HG03354 (cell line): Measurements from ENCODE around the gene FAM180B.
"Not testable (repeated sequence)": the region's sequence is repeated elsewhere in the genome, so short reads cannot be mapped to it uniquely, and the experiment has no call there.

Experiments used
- ATAC-seq: cut with Tn5 transposase; IDR thresholded peaks from one replicate; pipeline ENCODE4 v1.9.1; 2021; ENCODE audit warnings: mild to moderate bottlenecking; ENCODE audit not compliant: unreplicated experiment, poor library complexity, severe bottlenecking

The FAM180B gene

DNA sequence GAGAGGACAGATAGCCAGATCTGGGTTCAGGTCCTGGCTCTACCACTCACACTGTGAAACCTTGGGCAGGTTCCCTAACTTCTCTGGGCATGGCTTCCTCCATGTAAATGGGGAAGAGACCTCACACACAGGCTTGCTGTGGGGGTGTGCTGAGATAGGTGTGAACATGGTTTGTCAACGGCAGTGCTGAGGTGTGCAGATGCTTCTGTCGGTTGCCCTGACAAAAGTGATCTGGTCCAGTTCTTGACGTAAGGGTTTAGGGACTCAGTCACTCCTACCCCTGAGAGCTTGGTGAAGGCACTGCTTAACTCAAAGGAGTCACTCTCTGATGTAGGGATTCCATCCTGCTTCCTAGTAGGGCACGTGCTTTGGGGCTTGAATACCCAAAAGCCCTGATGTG, 5.8 kb downstream of the FAM180B start:
- no peak for ATAC-seq

DNA sequence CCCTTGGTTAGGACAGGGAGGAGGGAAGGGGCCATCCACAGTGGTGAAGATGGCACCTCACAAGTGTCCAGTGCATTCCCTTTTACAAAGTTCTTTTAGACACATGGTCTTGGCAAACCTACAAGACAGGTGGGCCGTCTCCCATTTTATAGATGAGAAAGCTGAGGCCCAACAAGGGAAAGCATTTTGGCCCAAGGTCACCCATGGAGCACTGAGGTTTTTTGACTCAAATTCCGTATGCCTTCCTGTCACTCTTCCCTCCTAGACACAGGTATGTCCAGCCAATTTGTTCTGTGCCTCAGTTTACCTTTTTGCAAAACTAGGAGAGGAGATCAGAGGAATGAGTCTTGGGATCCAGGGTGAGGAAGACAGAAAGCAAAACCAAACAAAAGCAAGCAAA, 6.5 kb downstream of the FAM180B start:
- ATAC-seq: no peak

DNA sequence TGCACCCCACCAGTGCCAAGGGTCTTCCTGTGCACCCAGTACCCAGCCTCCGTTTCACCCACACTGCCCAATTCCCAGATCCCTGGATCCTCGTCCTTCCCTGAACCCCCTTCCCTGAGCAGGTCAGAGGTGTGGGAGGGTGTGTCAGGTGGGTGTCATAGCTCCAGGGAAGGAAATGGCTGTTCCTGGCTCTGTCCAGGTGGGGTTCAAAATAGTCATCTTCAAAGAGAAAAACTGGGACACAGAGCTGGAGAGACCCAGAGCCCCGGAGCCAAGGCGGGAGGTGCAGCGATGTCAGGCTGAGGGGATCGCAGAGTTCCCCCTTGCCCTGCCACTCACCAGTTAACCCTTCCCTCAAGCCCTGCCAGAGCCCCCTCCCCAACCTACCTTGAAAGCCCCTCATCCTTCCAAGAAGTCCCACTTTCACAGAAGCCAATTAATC, 7.0 kb downstream of the FAM180B start:
- no peak for ATAC-seq

DNA sequence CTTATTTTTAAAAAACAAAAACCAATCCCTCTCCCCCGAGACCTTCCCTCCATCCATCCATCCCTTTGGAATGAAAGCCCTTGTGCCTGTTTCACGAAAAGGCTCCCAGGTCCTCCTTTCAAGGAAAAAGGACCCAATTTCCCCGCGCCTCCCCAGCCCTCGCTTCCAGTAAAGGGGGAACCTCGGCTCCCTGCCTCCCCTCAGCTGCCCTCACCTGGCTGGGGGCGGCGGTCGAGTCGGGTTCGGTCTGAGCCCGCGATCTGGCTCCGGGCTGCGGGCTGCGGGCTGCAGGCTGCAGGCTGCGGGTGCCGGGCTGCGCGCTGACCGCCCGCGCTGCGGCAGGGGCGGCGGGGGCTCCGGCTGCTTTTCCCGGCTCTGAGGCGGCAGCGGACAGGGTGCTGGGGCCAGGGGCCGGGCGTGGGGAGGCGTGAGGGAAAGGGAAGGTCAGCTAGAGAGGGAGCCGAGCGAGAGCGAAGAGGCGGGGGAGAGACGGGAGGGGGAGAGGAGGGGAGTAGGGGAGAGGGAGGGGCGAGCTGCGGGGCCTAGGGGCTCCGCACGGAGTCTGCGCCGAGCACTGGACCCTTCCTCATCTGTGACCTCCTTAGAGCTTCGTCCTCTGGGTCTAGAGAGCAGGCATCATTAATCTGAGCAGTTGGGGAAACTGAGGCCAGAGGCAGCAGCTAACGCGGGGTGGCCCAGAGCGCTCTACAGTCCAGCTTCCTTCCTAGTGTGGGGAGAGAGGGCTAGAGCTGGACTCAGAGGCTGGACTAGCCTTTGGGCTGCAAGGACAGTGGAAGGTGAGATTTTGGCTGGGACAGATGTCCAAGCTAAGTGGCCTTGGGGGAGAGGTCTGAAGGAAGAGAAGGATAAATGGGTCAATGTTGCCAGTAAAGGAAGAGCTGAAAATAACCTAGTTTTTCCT, 7.7 kb downstream of the FAM180B start, which contains the start of gene C1QTNF4:
TSS of gene C1QTNF4 (minus strand) at position 478 of the 922 bp plus-strand sequence. CDS start 3,601 bp downstream, outside the sequence.
- no peak for ATAC-seq

DNA sequence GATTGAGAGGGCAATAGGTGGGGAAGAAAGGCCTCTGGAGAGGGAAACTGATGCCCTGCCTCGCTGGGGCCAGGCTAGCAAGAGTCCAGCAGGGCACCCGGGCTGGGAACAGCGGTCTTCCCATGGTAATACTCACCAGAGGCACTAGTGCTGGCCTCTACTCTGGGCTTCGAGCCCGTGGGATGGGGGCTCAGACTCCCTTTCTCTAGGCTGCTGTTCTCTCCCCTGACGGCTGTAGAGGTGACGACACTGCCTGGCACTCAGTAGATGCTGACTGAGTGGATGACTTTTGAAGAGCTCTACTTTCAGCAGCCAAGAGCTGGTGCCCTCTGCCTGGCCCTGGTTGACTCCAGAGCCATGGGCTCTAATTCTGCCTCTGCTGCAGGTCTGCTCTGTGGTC, 8.6 kb downstream of the FAM180B start:
- ATAC-seq: no peak

DNA sequence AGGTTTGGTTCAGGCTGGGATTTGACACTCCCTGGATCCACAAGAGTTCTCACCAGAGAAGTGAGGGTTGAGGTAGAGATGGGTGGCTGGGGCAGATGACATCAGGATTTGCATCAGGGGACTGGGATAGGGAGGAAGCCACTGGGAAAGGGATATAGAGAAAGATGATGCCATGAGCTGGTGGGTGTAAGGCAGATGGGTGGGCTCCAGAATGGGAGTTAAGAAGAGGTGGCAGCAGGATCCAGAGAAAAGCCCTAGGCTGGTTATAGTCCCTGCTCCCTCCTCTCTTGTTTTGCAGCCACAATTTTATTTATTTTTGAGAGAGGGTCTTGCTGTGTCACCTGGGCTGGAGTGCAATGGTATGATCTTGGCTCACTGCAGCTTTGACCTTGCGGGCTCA, 9.5 kb downstream of the FAM180B start:
- ATAC-seq: no peak

DNA sequence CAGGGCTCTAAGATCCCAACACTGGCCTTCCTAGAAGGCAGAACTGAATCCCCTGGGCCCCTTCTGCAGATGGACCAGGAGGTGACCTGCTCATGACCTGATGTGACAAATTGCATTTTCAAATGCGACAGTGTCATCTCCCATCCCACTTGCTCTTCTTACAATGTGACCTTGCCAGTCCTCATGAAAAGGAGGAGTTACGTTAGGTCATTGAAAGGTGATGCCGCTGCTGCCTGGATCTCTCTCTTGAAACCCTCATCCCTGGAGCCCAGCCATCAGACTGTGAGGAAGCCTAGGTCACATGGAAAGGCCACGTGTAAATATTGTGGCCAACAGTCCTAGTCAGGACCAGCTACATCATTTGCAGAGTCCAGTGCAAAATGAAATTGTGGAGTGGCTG, 13.4 kb downstream of the FAM180B start:
- ATAC-seq: no peak

DNA sequence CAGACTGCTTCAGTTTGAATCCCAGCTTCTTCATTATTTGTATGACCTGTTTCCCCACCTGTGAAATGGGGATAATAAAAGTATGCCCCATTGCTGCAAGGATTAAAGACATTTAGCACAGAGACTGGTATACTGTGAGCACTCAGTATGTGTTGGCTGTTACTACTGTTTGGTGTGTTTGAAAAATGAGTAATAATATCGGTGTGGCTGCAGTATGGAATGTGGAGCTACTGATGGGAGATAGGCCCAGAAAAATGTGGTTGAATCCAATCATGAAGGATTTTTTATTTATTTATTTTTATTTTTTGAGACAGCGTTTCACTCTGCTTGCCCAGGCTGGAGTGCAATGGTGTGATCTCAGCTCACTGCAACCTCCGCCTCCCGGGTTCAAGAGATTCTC, 16.8 kb downstream of the FAM180B start:
- ATAC-seq: no peak

DNA sequence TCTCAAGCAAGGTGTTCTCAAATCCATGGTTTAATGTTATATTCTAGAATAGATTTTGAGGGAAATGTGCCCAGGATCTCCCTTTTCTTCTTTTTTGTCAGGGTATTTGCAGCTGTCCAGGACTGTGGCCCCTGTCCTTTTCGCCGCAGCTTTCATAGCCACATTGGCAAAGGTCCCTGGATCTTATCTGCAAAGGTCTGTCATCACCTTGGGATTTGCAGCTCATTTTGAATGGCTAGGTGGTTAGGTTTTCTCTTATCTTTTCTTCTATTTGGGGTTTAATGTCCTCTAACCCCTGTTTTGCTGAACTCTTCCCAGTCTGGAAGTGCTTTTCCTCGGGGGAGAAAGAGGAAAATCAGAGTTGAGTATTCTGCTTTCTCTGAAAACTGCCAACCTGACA, 19.4 kb downstream of the FAM180B start:
- ATAC-seq: no peak

DNA sequence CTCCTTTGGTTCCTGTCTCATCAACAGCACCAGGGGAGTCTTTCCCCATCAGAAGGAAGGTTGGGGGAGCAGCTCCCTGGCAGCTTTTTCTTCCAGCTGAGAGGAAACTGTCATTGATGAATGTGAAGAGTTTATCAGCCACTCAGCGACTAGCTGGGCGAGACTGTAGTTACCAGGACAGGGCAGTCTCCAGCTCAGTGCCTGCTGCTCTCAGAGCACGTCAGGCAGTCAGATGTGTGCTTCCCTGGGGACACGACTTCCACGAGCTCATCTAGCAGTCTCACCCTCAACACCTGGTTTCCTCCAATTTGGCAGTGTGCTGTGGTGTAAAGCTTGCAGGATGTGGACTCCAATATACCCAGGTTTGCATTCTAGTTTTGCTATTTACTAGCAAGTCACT, 20.3 kb downstream of the FAM180B start:
- ATAC-seq: no peak

DNA sequence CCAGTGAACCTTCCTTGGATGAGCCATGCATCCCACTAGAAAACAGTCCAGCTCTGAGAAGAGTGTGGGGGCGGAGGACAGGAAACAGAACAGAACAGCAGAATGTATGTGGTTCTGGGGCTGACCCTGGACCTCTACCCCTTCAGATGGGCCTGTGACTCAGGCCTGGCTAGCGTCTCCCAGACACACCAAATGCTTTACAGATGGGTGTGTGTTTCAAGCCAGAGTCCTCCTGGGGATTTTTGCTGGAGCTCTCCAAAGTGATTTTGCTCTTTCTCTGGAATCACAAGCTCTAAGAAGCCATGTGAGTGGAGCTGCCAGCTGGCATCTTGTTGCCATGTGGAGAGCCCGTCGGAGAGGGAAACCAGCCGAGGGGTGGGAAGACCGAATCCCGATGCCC, 20.9 kb downstream of the FAM180B start:
- no peak for ATAC-seq

DNA sequence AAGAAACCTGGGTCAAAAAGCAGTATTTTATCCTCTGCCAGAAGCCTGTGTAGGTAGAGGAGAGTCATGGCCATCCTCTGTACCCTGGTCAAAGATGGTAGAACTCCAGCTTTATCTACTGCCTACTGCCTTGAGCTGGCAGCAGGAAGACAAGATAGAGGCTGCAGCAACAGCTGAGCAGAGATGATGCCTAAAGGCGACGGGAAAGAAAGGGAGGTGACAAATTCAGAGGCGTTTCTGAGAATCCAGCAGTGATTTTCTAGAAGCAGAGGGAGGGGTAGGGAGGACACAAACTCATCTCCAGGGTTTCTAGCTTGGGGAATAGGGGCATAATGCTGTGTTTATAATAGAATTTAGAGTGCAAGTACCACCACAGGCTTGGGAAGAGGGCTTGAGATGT, 23.2 kb downstream of the FAM180B start:
- ATAC-seq: no peak

DNA sequence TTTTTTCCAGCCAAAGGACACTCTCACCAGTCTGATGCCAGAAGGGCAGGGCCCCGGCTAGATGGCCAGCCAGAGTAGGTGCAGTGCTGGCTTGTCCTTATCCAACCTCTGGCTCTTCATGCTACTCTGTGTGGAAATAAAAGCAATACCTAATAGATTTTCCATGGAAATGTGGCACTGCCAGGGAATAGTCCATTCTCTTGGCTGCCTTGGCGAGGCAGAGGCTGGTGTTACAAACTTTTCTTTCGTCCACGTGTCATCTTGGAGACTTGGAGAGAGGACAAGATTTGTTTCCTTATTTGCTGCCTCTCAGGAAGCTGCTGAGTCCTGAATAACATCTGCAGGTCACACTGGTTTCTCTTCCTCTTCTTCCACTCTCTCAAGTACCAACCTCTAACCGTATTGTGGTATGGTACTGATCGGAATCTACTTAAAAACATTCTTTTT, 24.9 kb downstream of the FAM180B start:
- peak; percentile 75 for ATAC-seq

DNA sequence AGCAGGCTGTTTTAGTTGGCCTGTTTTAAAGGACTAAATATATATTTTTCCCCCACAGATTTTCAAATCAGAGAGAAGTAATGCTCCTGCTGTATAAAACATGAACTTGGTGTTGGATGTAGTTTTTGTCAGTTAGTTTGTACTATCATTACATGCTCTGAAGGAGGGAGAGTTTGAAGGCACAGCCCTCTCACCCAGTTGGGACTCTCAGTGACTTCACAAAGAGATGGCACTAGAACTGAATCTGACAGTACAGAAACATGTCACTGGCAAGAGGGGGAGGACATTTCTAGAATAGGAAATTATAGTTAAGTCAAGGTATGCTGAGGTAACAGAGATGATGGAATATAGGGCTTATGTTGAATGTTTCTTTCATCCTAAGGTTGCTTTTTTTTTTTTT, 28.8 kb downstream of the FAM180B start:
- ATAC-seq: no peak

DNA sequence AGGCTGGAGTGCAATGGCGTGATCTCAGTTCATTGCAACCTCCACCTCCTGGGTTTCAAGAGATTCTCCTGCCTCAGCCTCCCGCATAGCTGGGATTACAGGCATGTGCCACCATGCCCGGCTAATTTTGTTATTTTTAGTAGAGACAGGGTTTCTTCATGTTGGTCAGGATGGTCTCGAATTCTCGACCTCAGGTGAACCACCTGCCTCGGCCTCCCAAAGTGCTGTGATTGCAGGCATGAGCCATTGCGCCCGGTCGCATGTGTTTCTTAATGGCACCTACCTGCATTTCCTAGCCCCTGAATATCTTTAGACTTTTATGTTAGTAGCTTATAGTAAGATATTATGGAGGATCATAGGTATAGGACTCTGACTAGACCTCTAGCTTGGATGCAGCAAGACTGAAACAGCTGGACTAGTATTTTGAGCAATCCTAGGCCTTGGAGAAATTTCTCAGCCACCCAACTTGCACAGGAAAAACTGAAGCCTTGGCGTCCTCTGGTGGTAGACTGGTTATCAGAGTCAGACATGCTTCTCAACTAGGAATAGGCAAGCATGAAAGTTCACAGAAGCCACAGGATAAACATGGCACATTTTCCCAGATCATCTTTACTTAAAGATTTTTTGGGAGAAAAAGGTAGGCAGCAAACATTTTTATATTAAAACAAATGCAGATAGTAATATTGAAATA, 30.4 kb downstream of the FAM180B start:
- ATAC-seq: no peak

DNA sequence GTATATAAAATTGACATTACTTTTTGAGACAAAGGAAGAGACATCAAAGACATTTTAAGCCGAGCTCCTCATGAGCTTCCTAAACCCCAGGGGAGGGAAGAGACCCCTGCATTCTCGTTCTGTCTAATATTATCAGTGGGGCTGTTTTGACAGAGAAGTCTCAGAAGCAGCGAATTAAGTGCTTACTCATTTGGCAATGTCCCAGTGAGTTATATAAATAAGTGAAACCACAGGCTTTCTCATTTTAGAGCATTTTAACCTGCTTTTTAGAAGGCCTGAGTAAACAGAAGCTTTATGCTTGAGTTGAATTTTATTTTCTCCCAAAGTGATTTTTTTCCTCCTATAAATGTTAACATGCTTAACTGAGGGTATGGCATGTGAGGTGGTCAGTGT, 30.9 kb downstream of the FAM180B start:
- no peak for ATAC-seq

DNA sequence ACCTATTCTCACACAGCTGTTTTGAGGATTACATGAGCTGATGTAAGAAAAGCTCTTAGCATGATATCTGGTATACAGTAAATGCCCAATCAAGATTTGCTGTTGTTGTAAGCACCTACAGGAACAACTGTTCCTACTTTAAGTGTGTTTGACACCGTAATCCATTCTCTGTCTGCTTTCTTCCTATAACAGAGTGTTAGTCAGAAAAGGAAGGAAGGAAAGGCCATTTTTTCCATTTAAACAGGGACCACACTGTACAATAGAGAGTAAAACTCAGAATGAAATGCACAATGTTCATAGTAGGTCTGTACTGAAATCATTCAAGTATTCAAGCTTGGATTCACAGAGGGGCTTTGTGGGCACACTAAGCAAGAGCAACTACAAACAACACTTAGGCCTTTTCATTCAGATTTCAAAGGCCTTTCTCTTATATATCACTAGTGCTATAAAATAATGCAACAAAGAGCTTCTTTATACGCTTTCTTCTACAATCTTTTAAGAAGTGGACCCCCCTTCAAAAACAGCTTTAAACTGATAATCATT, 34.4 kb downstream of the FAM180B start:
- ATAC-seq: no peak

DNA sequence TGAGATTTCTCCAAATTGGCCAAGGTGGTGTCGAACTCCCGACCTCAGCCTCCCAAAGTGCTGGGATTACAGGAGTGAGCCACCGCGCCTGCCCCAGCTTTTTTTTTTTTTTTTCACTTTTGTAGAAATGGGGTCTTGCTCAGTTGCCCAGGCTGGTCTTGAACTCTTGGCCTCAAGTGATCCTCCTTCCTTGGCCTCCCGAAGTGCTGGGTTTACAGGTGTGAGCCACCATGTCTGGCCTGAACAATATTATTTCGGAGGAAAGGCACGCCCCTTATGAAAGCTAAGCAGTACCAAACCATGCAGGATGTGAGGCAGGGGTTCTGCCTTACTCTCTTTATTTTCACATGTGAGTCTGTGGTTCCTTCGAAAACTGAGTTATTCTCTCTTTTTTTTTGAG, 39.8 kb downstream of the FAM180B start:
- ATAC-seq: no peak

DNA sequence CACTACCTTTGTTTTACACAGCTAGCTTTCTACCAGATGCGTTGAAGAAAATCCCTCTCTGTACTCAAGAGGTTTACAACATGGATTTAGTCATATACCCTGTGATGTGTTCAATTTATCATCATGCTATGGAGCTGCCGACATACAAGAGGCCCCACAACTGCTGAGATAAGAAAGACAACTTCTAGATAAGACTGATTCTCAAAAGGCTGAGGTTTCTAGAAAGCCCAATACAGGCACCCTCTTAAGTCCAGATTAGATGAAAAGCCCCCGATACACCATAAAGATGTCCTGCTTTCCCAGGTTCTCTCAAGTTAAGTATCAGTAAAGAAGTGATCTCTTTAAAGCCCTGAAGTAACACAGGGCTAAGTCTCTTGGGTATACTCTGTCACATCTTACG, 41.5 kb downstream of the FAM180B start:
- ATAC-seq: no peak

DNA sequence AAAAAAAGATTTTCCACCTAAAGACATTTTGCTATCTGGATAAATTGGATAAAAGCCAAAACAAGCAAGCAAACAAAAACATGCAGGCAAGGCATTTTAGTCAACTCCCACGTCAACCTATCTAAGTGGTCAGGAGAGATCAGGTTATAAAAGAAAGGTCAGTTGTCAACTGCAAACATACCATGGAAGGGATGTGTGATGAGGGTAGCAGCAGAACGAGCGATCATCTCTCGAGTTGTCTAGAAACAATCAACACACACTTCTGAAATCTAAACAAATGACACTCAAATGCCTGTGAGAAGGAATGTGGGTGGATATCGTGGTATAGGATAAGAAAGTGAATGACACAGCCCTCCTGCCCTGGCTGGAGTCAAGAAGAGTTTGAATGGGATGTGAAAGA, 45.0 kb downstream of the FAM180B start:
- no peak for ATAC-seq

DNA sequence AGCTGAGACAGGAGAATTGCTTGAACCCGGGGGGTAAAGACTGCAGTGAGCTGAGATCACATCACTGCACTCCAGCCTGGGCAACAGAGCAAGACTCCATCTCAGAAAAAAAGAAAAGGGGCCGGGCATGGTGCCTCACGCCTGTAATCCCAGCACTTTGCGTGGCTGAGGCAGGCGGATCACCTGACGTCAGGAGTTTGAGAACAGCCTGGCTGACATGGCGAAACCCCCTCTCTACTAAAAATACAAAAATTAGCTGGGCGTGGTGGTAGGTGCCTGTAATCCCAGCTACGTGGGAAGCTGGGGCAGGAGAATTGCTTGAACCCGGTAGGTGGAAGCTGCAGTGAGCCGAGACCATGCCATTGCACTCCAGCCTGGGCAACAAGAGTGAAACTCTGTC, 49.9 kb downstream of the FAM180B start:
- not testable (repeated sequence) for ATAC-seq
